SW480 (cell line): ENCODE measurements around the gene ZNF362.
"Not testable (repeated sequence)": the region's sequence is repeated elsewhere in the genome, so short reads cannot be mapped to it uniquely, and the experiment has no call there.

Experiments
- DNase-seq: peaks from one replicate; pipeline ENCODE4 v3.0.0-alpha.2; 2016; ENCODE audit warnings: low spot score

ZNF362 gene

DNA sequence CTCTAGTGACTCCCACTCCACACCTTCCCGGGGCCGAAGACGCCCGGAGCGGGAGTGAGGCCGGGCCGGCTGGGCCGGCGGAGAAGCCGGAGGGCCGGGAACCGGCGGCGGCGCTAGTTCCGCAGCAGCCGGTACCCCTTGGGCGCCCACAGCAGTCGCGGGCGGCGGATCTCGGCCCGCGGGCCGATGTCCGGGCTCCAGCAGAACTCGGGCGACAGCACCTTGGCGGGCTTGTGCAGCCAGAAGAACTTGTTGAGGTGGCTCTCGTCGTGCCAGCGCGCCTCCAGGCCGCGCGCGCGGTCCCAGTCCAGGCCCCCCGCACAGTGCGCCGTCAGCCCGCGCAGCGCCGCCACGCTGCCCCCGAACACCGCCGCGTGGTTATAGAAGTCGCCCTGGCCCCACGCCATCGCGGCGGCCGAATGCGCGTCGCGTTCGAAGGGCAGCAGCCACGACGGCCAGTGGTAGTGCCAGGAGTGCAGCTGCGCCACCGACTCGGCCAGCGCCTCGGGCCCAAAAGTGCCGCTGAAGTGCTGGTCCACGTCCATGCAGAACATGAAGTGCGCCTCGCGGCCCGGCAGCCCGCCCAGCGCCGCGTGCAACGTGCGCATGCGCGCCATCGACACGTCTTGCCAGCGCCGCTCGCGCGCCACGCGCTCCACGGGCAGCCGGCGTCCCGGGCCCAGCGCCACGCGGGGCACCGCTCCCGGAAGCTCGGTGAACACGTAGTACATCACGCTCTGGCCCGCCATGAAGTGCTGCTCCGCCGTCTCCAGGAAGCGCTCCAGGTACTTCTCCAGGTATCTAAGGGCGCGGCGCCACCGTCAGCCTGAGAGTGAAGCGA is 50.6 kb downstream of the ZNF362 start:
- DNase-seq: no peak

DNA sequence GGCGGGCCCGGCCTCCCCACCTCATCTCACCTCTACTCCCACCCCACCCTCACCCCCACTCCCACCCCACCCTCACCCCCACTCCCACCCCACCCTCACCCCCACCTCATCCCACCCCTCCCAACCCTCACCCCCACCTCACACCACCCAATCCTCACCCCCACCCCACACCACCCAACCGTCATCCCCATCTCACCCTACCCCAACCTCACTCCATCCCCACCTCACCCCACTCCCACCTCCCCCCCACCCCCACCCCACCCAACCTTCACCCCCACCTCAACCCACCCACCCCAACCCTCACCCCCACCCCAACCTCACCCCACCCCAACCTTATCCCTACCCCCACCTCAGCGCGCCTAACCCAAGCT is 51.2 kb downstream of the ZNF362 start:
- DNase-seq: no peak

DNA sequence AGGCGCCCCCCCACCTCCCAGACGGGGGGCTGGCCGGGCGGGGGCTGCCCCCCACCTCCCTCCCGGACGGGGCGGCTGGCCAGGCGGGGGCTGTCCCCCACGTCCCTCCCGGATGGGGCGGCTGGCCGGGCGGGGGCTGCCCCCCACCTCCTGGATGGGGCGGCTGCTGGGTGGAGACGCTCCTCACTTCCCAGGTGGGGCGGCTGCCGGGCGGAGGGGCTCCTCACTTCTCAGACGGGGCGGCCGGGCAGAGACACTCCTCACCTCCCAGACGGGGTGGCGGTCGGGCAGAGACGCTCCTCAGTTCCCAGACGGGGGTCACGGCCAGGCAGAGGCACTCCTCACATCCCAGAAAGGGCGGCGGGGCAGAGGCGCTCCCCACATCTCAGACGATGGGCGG is 53.1 kb downstream of the ZNF362 start:
- DNase-seq: not testable (repeated sequence)

DNA sequence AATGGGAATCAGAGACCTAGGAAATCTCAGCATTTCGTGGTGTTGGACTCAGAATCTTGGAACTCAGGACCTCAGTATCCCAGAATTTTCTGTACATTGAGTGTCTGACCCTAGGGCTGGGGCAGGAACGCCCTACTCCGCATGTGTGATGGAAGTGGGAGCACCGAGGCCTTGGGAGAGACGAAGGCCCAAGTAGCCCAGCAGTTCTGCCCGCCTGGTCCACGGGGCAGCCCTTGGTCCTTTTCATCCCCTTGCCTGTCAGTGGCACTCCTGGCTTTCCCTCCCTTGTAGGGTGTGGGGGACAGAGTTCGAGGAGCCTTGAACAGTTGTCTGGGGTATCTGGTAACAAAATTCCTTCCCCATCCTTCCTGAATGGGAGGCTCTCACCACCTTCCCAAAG is 54.4 kb downstream of the ZNF362 start:
- DNase-seq: no peak

DNA sequence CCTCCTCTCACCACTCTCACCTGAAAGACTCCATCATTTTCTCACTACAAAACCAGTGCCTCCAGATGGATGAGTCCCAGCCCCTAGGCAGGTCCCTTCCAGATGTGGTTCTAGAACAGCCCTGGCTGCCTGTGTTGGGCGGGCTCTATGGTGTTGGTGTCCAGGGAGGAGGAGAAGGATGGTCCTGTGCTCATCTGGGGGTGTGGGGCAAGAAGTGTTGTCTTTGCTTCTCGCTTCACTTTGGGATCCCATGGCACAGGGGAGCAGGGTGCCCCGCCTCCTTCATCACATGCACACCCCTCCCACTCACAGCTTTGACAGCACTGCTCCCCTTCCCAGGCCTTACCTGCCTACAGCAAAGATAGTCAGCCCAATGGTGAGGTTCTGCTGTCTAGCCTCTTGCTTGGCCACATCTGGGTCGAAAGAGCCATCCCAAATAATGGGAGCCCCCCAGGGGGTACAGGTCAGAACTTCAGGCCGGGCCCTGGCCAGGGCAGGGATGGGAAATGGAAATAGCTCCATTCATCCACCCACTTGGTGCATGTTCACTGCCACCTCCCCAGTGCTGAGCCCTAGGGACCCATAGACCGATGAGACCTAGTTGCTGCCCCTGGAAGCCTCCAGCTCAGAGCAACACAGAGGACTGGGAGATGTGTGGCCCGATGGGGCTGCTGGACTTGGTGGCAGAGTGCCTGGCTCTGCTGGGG is 55.6 kb downstream of the ZNF362 start:
- no peak for DNase-seq

DNA sequence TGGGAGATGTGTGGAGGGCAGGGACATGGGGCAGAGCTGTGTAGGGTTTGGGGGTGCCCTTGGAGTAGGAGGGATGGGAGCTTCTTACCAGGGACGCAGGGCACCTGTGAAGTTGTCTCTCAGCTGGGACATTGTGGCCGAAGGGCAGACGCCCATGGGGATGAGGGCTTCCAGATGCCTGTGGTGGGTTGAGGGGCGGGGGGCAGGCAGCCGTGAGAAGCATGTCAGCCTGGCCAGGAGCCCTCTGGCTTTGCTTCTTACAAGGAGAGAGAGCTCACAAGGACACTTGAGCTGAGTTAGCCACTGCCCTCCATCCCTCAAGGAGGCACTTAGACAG is 56.1 kb downstream of the ZNF362 start:
- no peak for DNase-seq

DNA sequence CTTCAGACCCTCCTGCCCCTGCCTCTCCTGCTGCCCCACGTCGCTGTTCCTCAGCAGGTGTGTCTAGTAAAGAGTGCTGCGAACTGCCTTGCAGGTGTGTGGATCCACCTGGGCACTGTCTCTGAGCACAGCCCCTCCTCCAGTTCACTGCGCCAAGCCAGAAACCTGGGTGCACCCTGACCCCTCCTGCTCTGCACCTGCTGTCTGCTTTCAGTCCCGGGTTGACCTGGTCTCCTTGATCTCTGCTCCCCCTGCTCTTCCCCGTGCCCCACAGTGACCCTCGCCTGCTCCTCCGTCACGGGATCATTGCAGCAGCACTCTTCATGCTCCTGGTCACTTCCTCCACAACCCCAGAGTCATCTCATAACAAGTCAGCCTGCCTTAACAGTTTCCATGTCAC is 58.1 kb downstream of the ZNF362 start:
- DNase-seq: no peak

DNA sequence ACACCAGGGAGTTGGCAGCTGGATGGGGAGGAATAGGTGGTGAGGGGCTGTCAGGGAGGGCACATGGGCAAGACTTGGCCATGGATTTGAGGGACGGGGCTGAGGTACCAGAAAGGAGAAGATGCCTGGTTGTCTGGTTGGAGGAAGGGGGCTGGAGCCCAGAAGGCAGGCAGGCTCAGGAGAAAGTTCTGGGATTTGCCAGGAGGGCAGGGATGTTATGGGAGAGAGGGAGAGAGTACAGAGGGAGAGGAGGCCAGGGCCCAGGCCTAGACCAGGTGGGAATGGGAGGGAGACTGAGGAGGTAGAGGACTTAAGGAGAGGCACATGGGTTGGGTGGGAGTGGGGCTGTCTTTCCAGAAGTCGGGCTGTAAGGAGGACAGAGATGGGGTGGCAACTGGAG is 60.3 kb downstream of the ZNF362 start:
- DNase-seq: no peak

- no peak for DNase-seq
Measured at GRCh38 chr1:33317354-33317753, 61.1 kb downstream of the ZNF362 start.

DNA sequence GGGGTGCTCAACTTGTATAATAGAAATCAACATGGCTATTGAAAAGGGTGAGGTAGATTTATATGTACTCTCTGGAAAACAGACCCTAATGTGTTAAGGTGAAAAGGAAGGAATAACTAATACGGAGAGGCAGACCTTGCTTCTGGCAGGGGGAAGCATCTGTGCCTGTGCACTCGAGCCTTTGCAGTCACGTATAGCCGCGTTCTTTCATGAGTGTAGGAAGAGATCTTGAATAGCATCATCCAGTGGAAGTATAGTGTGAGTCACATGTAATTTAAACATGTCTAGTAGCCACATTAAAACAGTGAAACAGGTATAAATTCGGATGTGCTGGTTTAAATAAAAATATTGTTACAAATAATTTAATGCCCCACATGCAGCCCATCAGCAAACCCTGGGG is 61.7 kb downstream of the ZNF362 start:
- no peak for DNase-seq

DNA sequence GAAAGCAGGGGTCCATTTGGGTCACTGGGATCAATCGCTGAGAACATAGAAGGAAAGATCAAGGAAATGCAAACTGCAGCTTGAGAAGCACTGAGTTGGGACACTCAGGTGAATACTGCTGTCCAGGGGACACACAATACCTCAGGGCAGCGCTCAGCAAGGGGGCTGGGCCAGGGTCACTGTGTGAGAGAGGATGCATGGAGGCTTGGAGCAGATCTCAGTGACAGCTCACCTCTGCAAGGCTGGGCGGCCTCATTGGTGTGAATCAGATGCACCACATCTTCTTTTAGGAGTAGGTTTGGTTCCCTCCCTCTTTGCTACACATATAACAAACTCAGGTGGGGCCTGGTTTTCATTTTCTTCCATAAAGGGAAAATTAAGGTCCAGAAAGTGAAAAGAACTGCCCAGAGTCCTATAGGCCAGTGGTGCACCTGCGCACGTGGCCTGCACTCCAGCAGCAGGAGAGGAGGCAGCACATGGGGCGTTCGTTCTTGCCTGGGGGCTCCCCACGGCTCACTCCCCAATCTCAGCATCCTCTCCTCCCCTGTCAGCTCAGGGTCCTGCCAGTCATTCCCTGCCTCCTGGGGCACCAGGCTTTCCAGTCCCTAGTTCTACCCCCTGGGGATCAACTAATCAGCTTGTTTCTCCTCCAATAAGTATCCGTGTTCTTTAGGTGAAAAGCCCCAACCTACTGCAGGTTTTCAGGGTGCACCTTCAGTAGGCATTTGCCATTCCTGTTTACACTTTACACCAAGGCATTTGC is 63.1 kb downstream of the ZNF362 start:
- no peak for DNase-seq

- no peak for DNase-seq
Measured at GRCh38 chr1:33319949-33320618, 63.8 kb downstream of the ZNF362 start.

- no peak for DNase-seq
Measured at GRCh38 chr1:33320619-33321165, 64.4 kb downstream of the ZNF362 start, which contains the start of gene A3GALT2. Gene A3GALT2 (minus strand): TSS chr1:33321098. CDS start chr1:33321098, 0 bp downstream.

DNA sequence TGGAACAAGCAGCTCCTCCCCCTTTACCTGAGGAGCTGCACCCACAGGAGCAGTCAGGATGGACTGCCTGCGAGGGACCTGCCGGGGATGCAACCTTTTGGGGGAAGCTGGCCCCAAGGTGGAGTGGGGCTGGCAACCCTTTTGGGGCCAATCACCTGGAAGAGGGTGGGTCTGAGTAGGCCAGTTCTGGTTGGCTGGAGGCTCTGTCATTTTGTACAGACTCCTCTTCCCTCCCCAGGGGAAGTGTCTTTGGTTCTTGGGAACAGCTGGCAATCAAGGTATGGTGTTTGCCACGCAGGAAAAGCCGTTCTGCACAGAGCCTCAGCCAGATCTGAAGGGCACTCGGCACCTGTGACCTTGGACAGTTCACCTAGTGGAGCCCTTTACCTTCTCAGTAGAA is 64.9 kb downstream of the ZNF362 start:
- no peak for DNase-seq

- no peak for DNase-seq
Measured at GRCh38 chr1:33322109-33322508, 65.8 kb downstream of the ZNF362 start.

DNA sequence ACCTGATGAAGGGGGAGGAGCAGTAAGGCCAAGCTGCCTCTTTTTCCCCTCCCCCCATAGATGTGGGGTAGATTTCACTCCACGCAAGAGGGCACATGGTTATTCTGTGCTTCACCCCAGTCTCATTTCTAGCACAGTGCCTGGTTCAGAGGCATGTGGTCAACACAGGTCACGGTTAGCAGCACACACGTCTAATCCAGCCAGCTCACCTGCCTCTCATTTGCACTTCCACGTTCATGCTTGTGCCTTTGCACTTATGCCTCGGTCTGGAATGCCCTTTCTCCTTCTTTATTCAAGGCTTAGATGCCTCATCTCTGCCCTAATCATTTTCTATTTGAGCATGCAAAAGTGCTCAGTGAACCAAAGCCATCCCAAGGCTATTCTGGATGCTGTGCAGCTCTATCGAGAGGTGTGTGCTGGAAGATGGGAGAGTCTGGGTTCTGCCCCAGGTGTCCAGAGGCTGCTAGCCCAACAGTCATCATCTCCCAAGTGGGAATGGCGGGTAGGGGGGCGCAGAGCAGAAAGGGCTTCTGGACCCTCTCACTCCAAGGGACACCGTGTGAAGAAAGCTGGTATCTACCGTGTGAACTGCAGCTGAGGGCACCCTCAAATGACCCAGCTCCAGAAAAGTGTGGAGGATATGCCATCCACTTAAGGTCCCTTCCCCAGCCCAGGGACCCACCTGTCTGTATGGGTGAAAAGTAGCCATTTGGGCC is 66.7 kb downstream of the ZNF362 start:
- DNase-seq: no peak

DNA sequence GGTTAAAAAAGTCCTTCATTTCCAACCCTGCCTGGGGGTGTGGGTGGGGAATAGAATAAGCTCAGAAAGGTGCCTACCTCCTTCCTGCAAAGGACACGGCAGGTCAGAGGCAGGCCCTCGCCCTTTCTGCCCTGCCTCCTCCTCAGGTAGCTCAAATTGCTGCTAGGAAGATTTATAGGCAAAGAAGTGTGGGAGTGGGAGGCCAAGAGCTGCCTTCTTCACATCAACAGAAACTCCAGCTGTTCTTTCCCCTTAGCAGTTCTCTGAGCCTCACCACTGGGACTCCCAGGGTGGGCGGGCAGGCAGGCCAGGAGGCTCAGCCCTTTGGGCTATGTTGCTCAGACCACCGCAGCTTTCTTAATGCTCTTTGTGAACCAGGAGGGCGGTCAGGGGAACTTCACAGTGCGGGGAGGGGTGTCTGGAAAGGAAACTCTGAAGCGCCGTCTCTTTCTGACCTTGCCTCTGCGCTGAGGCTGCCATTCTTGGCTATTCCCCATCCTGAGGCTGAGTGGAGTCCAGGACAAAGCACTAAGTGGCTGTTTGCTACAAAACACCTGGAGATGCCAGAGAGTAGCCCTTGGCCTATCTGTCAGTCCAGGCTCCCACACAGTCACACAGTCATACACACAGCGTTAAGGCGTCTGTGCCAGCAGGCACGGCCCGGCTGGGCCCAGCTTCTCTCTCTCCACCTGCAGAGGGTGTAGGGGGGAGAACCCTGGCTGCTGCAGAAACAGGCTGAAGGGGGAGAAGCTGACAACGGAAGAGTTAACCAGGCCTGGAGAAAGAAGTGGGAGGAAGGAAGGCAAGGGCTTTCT is 67.6 kb downstream of the ZNF362 start:
- DNase-seq: no peak

DNA sequence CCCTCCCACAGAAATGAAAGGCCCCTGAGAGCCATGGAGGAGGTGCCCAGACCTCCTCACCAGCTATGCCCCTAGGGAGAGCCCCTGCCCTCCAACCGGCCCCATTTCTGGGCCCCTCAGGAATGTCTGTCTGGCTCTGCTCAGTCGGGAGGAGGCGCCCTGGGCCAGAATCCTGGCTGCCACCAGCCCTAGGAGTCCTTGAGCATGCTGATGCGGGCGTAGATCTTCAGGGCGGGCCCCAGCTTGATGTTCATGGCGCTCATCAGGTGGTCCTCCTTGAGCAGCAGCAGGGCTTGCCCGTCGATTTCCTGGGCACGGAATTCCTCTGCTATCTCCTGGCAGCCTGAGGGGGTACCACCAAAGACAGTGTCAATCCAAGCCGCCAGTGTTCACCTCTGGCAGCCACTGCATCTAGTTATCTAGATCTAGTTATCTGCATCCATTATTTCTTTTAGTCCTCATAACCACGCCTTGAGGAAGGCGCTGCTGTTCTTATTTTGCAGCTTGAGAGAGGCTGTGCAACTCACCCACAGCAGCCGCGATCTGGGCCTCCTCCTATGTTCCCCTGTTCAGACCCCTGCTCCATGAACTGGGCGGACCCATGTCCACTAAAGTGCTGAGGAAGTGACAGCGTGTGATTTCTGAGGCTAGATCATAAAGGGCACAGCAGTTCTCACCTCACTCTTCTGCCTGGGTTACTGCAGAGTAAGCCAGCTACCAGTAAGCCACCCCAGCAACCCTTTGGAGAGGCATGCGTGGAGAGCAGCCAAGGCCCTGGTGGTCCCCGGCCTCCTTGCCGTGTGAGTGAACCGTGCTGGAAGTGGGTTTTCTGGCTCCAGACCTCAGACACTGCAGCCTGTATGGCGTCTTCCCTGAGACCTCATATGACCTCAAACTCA is 68.6 kb downstream of the ZNF362 start:
- no peak for DNase-seq

- DNase-seq: no peak
Measured at GRCh38 chr1:33326785-33327184, 70.5 kb downstream of the ZNF362 start.
